Astrocyte of the hippocampus (primary cell): ENCODE results near the gene ACO2.

ENCODE experiments used
- DNase-seq: peaks from one replicate; pipeline ENCODE4 v3.0.0; 2011; ENCODE audit warnings: low read depth, low spot score

ACO2 gene

DNA sequence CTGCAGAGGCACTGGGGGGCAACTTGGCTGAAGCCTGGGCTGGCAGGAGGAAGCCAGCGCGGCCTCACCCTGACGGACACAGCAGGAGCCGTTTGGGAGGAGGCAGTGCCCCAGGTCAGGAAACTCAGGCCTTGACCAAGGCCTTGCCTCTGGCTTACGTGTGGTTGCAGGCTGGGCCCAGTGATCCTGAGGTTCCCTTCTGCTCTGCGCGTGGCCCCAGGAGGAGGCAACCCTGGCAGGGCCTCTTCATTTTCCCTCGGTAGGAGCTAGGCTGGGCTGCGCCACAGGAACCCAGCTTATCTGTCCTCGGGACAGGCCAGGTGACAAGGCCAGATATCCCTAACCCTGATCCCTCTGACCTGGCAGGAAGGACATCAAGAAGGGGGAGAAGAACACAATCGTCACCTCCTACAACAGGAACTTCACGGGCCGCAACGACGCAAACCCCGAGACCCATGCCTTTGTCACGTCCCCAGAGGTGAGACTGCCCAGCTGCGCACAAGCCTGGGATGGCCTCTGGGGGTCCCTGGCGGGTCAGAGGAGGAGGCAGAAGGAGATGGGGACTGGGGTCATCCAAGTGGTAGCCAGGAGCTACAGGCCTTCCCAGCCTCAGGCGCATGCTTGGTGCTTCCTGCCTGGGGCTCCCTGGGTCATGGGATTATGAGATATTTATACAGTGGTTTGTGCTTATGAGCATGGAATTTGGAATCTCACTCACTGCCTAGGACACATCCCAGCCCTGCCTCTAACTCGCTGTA is 54.7 kb downstream of the ACO2 start:
- DNase-seq = no peak

DNA sequence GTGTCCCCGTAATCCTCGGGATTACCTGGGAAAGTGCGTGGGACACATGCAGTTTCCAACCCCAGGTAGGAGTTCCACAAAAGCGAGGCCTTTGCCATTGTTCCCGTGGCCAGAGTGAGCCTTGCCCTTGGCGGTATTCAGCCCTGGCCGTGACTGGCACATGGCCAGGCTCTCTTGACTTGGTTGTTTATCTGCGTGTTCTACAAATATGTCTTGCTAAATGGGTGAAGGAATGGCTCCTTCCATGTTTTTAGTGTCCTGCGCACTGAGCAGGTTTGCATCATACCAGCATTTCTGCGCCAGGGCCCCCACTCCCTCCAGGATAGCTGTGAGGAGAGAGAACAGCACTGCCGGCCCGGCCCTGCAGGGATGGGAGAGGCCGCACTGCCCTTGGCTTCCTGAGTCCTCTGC is 55.3 kb downstream of the ACO2 start:
- DNase-seq = peak; percentile 41

- no peak for DNase-seq
These were observed 56.0 kb downstream of the ACO2 start for GRCh38 chr22:41524809-41525449.

- DNase-seq = no peak
These were observed 56.7 kb downstream of the ACO2 start for GRCh38 chr22:41525450-41526225.

DNA sequence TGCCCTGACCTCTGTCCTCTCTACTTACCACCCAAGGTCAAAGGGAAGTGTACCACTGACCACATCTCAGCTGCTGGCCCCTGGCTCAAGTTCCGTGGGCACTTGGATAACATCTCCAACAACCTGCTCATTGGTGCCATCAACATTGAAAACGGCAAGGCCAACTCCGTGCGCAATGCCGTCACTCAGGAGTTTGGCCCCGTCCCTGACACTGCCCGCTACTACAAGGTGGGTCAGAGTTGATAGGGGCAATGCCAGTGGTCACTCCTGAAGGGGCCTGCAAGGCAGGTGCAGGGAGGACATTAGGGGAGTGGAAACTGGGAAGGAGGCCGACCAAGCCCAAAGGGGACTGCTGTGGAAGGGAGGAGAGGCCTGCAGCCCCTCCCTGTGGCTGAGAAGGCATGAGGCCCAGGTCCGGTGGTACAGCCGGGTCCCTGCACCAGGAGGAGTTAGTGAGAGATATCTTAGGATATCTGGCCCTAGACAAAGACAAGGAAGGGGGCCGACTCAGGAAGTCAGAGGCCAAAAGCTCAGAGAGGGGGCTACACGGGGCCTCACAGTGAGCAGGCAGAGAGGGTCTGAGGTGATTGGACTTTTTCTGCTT is 57.4 kb downstream of the ACO2 start:
- no peak for DNase-seq

DNA sequence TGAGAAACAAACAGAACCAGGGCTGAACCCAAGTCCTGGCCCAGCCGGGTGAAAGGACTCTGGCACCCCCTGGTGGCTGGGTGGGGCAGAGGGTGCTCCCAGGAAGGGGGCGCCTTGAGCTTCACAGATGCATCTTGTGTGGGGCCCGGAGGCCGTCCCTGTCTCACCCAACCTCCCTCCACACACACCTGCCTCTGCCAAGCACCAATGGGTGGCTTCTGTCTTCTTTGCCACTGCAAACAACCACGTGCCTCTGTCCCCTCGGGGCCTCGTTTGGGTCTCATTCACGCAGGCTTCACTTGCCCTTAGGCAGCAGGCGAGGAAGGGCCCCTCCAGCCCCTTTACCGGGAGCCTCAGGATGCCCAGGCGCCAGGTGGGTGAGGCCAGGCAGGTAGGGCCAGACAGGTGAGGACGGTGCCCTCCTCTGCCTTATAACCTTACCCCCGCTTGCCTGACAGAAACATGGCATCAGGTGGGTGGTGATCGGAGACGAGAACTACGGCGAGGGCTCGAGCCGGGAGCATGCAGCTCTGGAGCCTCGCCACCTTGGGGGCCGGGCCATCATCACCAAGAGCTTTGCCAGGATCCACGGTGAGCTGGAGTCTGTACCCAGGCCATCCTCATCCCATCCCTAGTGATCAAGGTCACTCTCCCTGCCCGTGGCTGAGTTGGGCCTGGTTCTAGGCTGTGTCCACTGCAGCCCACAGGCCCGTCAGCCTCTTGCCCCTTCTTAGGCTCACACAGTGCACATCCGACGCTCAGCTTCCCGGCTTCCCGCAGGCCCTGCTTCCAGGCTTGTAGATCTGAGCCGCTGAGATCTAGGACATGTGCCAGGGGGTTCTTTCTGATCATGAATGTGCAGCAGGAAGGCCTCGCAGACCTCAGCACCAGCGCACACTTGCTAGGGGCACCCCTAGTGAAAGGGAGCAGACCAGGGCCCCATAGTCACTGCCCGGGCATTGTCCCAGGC is 58.2 kb downstream of the ACO2 start:
- peak; percentile 38 for DNase-seq

DNA sequence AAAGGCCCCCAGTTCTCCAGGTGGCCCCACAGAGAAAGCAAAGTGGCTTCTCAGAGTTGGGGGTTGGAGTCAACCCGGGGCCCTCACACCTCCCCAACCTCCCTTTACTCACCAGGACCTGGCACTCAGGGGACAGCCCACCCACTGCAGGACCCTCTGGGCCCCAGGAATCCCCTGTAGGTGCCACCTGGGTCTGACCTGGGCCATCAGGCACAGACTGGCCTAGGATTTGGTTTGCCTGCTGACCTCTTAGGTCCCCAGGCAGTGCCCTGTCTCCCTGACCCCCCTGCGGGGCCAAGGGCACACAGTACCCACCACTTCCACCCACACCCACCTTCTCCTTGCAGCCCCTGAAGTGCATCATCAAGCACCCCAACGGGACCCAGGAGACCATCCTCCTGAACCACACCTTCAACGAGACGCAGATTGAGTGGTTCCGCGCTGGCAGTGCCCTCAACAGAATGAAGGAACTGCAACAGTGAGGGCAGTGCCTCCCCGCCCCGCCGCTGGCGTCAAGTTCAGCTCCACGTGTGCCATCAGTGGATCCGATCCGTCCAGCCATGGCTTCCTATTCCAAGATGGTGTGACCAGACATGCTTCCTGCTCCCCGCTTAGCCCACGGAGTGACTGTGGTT is 59.3 kb downstream of the ACO2 start:
- DNase-seq = no peak

- no peak for DNase-seq
These were observed 60.1 kb downstream of the ACO2 start for GRCh38 chr22:41528938-41529561.

- no peak for DNase-seq
These were observed 62.2 kb downstream of the ACO2 start for GRCh38 chr22:41530890-41531714.

GRCh38 chr22:41531715-41532477 is 63.0 kb downstream of the ACO2 start:
- DNase-seq = no peak

- peak; percentile 82 for DNase-seq
These were observed 64.2 kb downstream of the ACO2 start for GRCh38 chr22:41532908-41533825.

DNA sequence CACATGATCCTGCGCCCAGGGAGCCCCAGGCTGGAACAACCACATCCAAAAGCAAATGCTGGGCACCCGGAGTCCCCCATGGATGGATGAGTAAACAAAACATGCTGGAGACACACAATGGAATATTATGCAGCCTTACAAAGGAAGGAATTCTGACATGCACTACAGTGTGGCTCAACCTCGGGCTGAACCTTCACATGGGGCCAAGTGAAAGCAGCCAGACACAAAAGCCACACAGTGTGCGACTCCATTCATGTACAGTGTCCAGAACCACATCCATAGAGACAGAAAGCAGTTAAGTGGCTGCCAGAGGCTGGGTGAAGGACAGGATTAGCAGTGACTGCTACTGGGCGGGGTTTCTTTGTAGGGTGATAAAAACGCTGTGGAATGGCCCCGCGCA is 65.3 kb downstream of the ACO2 start:
- DNase-seq = peak; percentile 30

GRCh38 chr22:41535244-41535643 is 66.3 kb downstream of the ACO2 start:
- peak; percentile 35 for DNase-seq

GRCh38 chr22:41537203-41537602 is 68.3 kb downstream of the ACO2 start:
- DNase-seq = no peak

- DNase-seq = peak; percentile 43
These were observed 69.7 kb downstream of the ACO2 start for GRCh38 chr22:41538583-41538982.

GRCh38 chr22:41539146-41540005 is 70.5 kb downstream of the ACO2 start:
- no peak for DNase-seq

- DNase-seq = no peak
These were observed 71.0 kb downstream of the ACO2 start for GRCh38 chr22:41540006-41540315.
